ENCODE results near the gene RHBDL1.

Gene RHBDL1

GRCh38 chr16:718922-719321 is 43.5 kb downstream of the RHBDL1 start:
- Histone ChIP-seq H3K4me1 (ENCODE audit: control insufficient read depth, low read length) (peaks cover 63% of the 10 kb centered on the region), H4K20me1 (ENCODE audit: control insufficient read depth, insufficient read depth, low read depth, low read length) (peaks cover 8% of the 10 kb centered on the region; the same call in 1 of the 2 replicates), H3K4me2 (ENCODE audit: low read length) (peak overlapping the region; percentile 96), H3K36me3 (ENCODE audit: control insufficient read depth, low read length) (peaks cover 26% of the 10 kb centered on the region), H3K27ac (ENCODE audit: low read depth, low read length) (no peak overlapping the region), H3K79me2 (ENCODE audit: control insufficient read depth, low read length) (peaks cover 11% of the 10 kb centered on the region), H3K4me3 (ENCODE audit: low read length) (peak overlapping the region; percentile 99), H3K27me3 (ENCODE audit: control insufficient read depth, low read length) (peaks cover 12% of the 10 kb centered on the region), H3K9me3 (ENCODE audit: control insufficient read depth, insufficient read depth, low read length) (no peaks in the 10 kb centered on the region), H3F3A (ENCODE audit: control insufficient read depth, insufficient read depth) (peaks cover 7% of the 10 kb centered on the region; the same call in 1 of the 2 replicates), H3K9me2 (replicated peaks; ENCODE audit: control insufficient read depth, low read length) (no peaks in the 10 kb centered on the region)
- TF ChIP-seq EZH2phosphoT487 (IDR thresholded peaks at IDR 0.05; ENCODE audit: borderline replicate concordance, low read length), result no peak
- TF ChIP-seq, protein P1, sequence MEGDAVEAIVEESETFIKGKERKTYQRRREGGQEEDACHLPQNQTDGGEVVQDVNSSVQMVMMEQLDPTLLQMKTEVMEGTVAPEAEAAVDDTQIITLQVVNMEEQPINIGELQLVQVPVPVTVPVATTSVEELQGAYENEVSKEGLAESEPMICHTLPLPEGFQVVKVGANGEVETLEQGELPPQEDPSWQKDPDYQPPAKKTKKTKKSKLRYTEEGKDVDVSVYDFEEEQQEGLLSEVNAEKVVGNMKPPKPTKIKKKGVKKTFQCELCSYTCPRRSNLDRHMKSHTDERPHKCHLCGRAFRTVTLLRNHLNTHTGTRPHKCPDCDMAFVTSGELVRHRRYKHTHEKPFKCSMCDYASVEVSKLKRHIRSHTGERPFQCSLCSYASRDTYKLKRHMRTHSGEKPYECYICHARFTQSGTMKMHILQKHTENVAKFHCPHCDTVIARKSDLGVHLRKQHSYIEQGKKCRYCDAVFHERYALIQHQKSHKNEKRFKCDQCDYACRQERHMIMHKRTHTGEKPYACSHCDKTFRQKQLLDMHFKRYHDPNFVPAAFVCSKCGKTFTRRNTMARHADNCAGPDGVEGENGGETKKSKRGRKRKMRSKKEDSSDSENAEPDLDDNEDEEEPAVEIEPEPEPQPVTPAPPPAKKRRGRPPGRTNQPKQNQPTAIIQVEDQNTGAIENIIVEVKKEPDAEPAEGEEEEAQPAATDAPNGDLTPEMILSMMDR (IDR thresholded peaks at IDR 0.05; ENCODE audit: low read depth, low read length, poor library complexity, severe bottlenecking), result no peak

DNA sequence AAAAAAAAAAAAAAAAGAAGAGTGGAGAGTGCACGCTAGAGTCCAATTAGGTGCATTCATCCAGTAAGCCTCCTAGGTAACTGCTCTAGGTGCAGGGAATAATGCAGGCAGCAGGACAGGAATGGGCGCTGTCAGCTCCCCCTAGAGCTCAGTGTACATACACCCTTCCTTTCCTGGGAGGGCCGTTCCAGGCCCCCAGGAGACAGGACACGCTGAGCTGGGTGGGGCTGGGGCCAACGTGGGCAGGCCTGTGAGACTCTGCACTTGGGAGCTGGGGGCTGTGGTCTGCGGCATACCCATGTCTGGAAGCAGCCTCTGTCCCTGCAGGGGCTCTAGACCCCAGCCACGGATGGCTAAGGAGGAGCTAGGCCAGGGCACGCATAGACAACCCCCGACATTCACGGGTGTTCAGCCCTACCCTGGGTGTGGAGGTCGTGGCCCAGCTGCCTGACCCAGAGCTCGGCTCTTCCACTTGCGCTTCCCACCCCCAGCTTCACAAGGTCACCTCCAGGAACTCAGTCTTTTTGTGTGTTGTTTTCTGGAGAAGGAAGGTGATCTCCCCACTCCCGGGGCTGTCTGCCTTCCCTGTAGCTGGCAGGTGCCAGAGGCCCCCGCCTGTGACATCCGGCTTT is 44.5 kb downstream of the RHBDL1 start:
- H3K9me3 ChIP-seq (ENCODE audit: control insufficient read depth, insufficient read depth, low read length), result no peaks in the 10 kb centered on the region
- H3K9me2 ChIP-seq (replicated peaks; ENCODE audit: control insufficient read depth, low read length), result no peaks in the 10 kb centered on the region
- H3K27ac ChIP-seq (ENCODE audit: low read depth, low read length), result peak overlapping the region; percentile 93
- H3K27me3 ChIP-seq (ENCODE audit: control insufficient read depth, low read length), result peaks cover 12% of the 10 kb centered on the region
- peaks cover 7% of the 10 kb centered on the region; the same call in 1 of the 2 replicates for H3F3A ChIP-seq (ENCODE audit: control insufficient read depth, insufficient read depth)
- peaks cover 26% of the 10 kb centered on the region for H3K36me3 ChIP-seq (ENCODE audit: control insufficient read depth, low read length)
- H3K4me1 ChIP-seq (ENCODE audit: control insufficient read depth, low read length), result peaks cover 62% of the 10 kb centered on the region
- peak overlapping the region; percentile 99 for H3K4me3 ChIP-seq (ENCODE audit: low read length)
- H3K4me2 ChIP-seq (ENCODE audit: low read length), result peak overlapping the region; percentile 96
- H4K20me1 ChIP-seq (ENCODE audit: control insufficient read depth, insufficient read depth, low read depth, low read length), result peaks cover 8% of the 10 kb centered on the region; the same call in 1 of the 2 replicates
- no peak for TF ChIP-seq EZH2phosphoT487 (IDR thresholded peaks at IDR 0.05; ENCODE audit: borderline replicate concordance, low read length)
- TF ChIP-seq, protein P1 (IDR thresholded peaks at IDR 0.05; ENCODE audit: low read depth, low read length, poor library complexity, severe bottlenecking), result peak; percentile 34
- H3K79me2 ChIP-seq (ENCODE audit: control insufficient read depth, low read length), result peaks cover 11% of the 10 kb centered on the region

DNA sequence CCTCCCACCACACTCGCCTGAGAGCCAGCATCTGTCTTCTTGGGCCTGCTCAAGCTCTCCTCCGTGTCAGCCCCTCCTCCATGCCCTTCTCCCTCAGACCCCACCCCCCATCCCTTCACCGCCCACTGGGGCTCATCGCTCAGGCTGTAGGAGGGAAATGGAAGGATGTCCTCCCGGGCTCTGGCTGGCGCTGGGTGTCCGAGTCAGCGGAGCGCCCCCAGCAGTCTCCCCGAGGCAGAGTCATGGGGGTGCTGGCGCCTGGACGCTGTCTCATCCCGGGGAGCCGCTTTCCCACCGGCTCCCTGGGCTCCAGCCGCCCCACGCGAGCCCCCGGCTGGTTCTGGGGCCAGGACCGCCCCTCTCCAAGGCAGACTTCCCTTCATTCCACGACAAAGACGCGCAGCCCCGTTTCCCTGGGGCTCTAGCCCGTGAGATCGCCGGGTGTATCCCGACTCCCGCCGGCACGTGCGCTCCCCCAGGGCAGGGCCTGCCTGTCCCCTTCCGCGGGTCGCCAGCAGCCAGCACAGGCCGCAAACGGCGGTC is 45.0 kb downstream of the RHBDL1 start:
- Histone ChIP-seq H4K20me1 (ENCODE audit: control insufficient read depth, insufficient read depth, low read depth, low read length) (peaks cover 8% of the 10 kb centered on the region; the same call in 1 of the 2 replicates), H3K27me3 (ENCODE audit: control insufficient read depth, low read length) (peaks cover 9% of the 10 kb centered on the region), H3K9me3 (ENCODE audit: control insufficient read depth, insufficient read depth, low read length) (no peaks in the 10 kb centered on the region), H3F3A (ENCODE audit: control insufficient read depth, insufficient read depth) (peaks cover 7% of the 10 kb centered on the region; the same call in 1 of the 2 replicates), H3K4me3 (ENCODE audit: low read length) (peak overlapping the region; percentile 99), H3K27ac (ENCODE audit: low read depth, low read length) (peak overlapping the region; percentile 93), H3K79me2 (ENCODE audit: control insufficient read depth, low read length) (peaks cover 11% of the 10 kb centered on the region), H3K4me2 (ENCODE audit: low read length) (peak overlapping the region; percentile 96), H3K4me1 (ENCODE audit: control insufficient read depth, low read length) (peaks cover 59% of the 10 kb centered on the region), H3K9me2 (replicated peaks; ENCODE audit: control insufficient read depth, low read length) (no peaks in the 10 kb centered on the region), H3K36me3 (ENCODE audit: control insufficient read depth, low read length) (peaks cover 26% of the 10 kb centered on the region)
- TF ChIP-seq, protein P1 (IDR thresholded peaks at IDR 0.05; ENCODE audit: low read depth, low read length, poor library complexity, severe bottlenecking), result peak; percentile 56
- no peak for TF ChIP-seq EZH2phosphoT487 (IDR thresholded peaks at IDR 0.05; ENCODE audit: borderline replicate concordance, low read length)
